Nephron progenitor cell (in vitro differentiated cells): Measurements from ENCODE around the gene ABHD2.

ENCODE experiments used
- DNase-seq: peaks from one replicate; pipeline ENCODE4 v3.0.0; 2021
- H3K27ac Mint-ChIP-seq: 2 replicates; pipeline ENCODE4 v1.8.0; 2021; ENCODE audit warnings: mild to moderate bottlenecking, moderate library complexity, mixed read lengths
- H3K27me3 Mint-ChIP-seq: 2 replicates; pipeline ENCODE4 v1.8.0; 2021; ENCODE audit warnings: mild to moderate bottlenecking, low read depth, mixed read lengths; ENCODE audit not compliant: poor library complexity
- H3K36me3 Mint-ChIP-seq: 2 replicates; pipeline ENCODE4 v1.8.0; 2021; ENCODE audit warnings: low read depth, mixed read lengths
- H3K4me1 Mint-ChIP-seq: 2 replicates; pipeline ENCODE4 v1.8.0; 2021; ENCODE audit warnings: mixed read lengths
- H3K4me3 Mint-ChIP-seq: 2 replicates; pipeline ENCODE4 v1.8.0; 2021; ENCODE audit warnings: mild to moderate bottlenecking, moderate library complexity, mixed read lengths
- H3K9me3 Mint-ChIP-seq: 2 replicates; pipeline ENCODE4 v1.8.0; 2021; ENCODE audit warnings: mild to moderate bottlenecking, moderate library complexity, mixed read lengths
- CTCF ChIP-seq: fragments of 200-600 bp; sonication (generic); IDR thresholded peaks from 2 replicates; pipeline ENCODE4 v1.5.0; 2021; ENCODE audit warnings: antibody characterized with exemption

Gene ABHD2

GRCh38 chr15:89150762-89151664, 62.8 kb downstream of the ABHD2 start:
- no peak overlapping the region for H3K4me3 Mint-ChIP-seq
- no peak for DNase-seq
- no peak for TF ChIP-seq CTCF
- peaks cover 31% of the 10 kb centered on the region for H3K4me1 Mint-ChIP-seq
- H3K27me3 Mint-ChIP-seq = no peaks in the 10 kb centered on the region
- H3K36me3 Mint-ChIP-seq = peaks cover 40% of the 10 kb centered on the region
- H3K27ac Mint-ChIP-seq = peak overlapping the region; percentile 89
- H3K9me3 Mint-ChIP-seq = no peaks in the 10 kb centered on the region

- Mint-ChIP-seq H3K27me3 (no peaks in the 10 kb centered on the region), H3K36me3 (peaks cover 55% of the 10 kb centered on the region), H3K27ac (no peak overlapping the region), H3K4me1 (peaks cover 18% of the 10 kb centered on the region), H3K9me3 (no peaks in the 10 kb centered on the region), H3K4me3 (no peak overlapping the region)
- no peak for TF ChIP-seq CTCF
- no peak for DNase-seq
These were observed 66.9 kb downstream of the ABHD2 start for GRCh38 chr15:89155122-89155521.

GRCh38 chr15:89155656-89156055, 67.4 kb downstream of the ABHD2 start:
- Mint-ChIP-seq H3K27ac (peak overlapping the region; percentile 42), H3K9me3 (no peaks in the 10 kb centered on the region), H3K36me3 (peaks cover 58% of the 10 kb centered on the region), H3K4me3 (no peak overlapping the region), H3K4me1 (peaks cover 13% of the 10 kb centered on the region), H3K27me3 (no peaks in the 10 kb centered on the region)
- no peak for TF ChIP-seq CTCF
- no peak for DNase-seq

GRCh38 chr15:89157061-89157460, 68.8 kb downstream of the ABHD2 start:
- no peak for DNase-seq
- H3K4me3 Mint-ChIP-seq = no peak overlapping the region
- H3K4me1 Mint-ChIP-seq = peaks cover 9% of the 10 kb centered on the region
- H3K27ac Mint-ChIP-seq = no peak overlapping the region
- no peaks in the 10 kb centered on the region for H3K9me3 Mint-ChIP-seq
- peaks cover 53% of the 10 kb centered on the region for H3K36me3 Mint-ChIP-seq
- no peak for TF ChIP-seq CTCF
- H3K27me3 Mint-ChIP-seq = no peaks in the 10 kb centered on the region

GRCh38 chr15:89157918-89158564, 69.8 kb downstream of the ABHD2 start:
- no peaks in the 10 kb centered on the region for H3K9me3 Mint-ChIP-seq
- peaks cover 43% of the 10 kb centered on the region for H3K36me3 Mint-ChIP-seq
- no peak overlapping the region for H3K4me3 Mint-ChIP-seq
- peak overlapping the region; percentile 70 for H3K27ac Mint-ChIP-seq
- DNase-seq = no peak
- no peaks in the 10 kb centered on the region for H3K27me3 Mint-ChIP-seq
- peaks cover 10% of the 10 kb centered on the region for H3K4me1 Mint-ChIP-seq
- TF ChIP-seq CTCF = no peak
